ENCODE data around the gene GABBR2.

The GABBR2 gene

GRCh38 chr9:98449871-98450270 is 258.9 kb downstream of the GABBR2 start:
- WGBS (ENCODE audit: insufficient coverage, insufficient read length) = no CpG with 5 or more reads among the region's 3 CpGs
- no peaks in the 10 kb centered on the region for H3K27me3 ChIP-seq (ENCODE audit: control insufficient read depth, insufficient read depth, low read length)
- no peaks in the 10 kb centered on the region; the same call in 1 of the 2 replicates for H3K4me1 ChIP-seq (ENCODE audit: control insufficient read depth, insufficient read depth, low read length)
- no peaks in the 10 kb centered on the region for H3K9me3 ChIP-seq (ENCODE audit: control insufficient read depth, insufficient read depth, low read length)
- H3K4me3 ChIP-seq (ENCODE audit: low read length) = no peak overlapping the region
- DNase-seq (ENCODE audit: low read depth, low spot score) = no peak
- H3K36me3 ChIP-seq (ENCODE audit: control insufficient read depth, insufficient read depth, low read length) = no peaks in the 10 kb centered on the region
- H3K27ac ChIP-seq (ENCODE audit: low read length) = no peak overlapping the region

DNA sequence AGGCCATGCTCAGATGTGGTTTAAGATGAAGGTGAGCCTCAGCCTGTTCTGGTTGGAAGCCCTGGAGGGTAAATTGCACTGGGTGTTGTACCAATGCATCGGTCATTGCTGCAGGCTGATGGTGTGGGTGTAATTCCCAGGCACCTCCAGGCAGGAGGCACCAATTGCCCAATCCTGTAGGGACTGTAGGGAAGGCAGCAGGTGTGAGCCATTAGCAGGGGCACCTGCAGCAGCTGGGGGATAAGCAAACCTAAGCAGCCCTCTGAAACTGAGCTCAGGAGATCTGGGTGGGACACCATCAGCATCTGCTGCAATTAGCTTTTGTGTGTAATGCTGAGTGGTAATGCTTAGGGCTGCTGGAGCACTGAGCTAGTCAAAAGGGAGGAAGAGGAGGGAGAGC is 263.2 kb downstream of the GABBR2 start:
- no CpG with 5 or more reads among the region's 1 CpG for WGBS (ENCODE audit: insufficient coverage, insufficient read length)
- H3K36me3 ChIP-seq (ENCODE audit: control insufficient read depth, insufficient read depth, low read length) = no peaks in the 10 kb centered on the region
- no peaks in the 10 kb centered on the region; the same call in 1 of the 2 replicates for H3K4me1 ChIP-seq (ENCODE audit: control insufficient read depth, insufficient read depth, low read length)
- H3K9me3 ChIP-seq (ENCODE audit: control insufficient read depth, insufficient read depth, low read length) = no peaks in the 10 kb centered on the region
- no peak overlapping the region for H3K4me3 ChIP-seq (ENCODE audit: low read length)
- H3K27me3 ChIP-seq (ENCODE audit: control insufficient read depth, insufficient read depth, low read length) = no peaks in the 10 kb centered on the region
- H3K27ac ChIP-seq (ENCODE audit: low read length) = no peak overlapping the region
- DNase-seq (ENCODE audit: low read depth, low spot score) = no peak

DNA sequence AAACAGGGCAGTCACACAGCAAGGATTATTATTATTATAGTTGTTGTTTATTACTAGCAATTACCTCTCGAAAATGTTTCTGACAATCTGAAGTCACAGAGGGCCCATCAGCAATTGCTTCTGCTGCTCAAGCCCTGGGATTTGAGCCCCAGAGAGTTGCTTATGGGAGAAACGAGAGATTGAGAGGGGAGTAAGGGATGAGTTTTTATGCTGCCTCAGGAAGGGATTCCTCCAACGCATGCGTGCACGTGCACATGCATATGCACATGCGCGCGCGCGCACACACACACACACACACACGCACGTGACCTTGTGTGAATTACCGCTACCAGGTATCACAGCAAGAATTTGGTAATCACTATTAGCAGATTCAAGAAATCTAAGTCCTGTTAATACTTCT is 264.1 kb downstream of the GABBR2 start:
- Histone ChIP-seq H3K36me3 (ENCODE audit: control insufficient read depth, insufficient read depth, low read length) (no peaks in the 10 kb centered on the region), H3K9me3 (ENCODE audit: control insufficient read depth, insufficient read depth, low read length) (no peaks in the 10 kb centered on the region), H3K4me3 (ENCODE audit: low read length) (no peak overlapping the region), H3K27me3 (ENCODE audit: control insufficient read depth, insufficient read depth, low read length) (no peaks in the 10 kb centered on the region), H3K4me1 (ENCODE audit: control insufficient read depth, insufficient read depth, low read length) (no peaks in the 10 kb centered on the region; the same call in 1 of the 2 replicates), H3K27ac (ENCODE audit: low read length) (no peak overlapping the region)
- no CpG with 5 or more reads among the region's 13 CpGs for WGBS (ENCODE audit: insufficient coverage, insufficient read length)
- no peak for DNase-seq (ENCODE audit: low read depth, low spot score)

DNA sequence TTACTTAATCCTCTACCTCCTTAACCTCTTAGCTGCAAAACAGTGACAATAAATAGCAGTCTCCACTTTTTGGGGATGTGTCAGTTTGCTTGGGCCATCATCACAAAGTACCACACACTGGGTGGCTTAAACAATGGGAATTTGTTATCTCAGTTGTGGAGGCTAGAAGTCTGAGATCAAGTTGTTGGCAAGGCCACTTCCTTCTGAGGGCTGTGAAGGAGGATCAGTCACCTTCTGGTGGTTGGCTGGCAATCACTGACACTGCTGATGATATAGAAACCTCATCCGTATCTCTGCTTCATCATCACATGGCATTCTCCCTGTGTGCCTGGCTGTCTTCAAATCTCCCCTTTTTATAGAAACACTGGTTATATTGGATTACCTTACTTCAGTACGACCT is 266.2 kb downstream of the GABBR2 start:
- H3K4me3 ChIP-seq (ENCODE audit: low read length) = no peak overlapping the region
- H3K27ac ChIP-seq (ENCODE audit: low read length) = no peak overlapping the region
- H3K36me3 ChIP-seq (ENCODE audit: control insufficient read depth, insufficient read depth, low read length) = no peaks in the 10 kb centered on the region
- H3K4me1 ChIP-seq (ENCODE audit: control insufficient read depth, insufficient read depth, low read length) = no peaks in the 10 kb centered on the region
- no peaks in the 10 kb centered on the region for H3K9me3 ChIP-seq (ENCODE audit: control insufficient read depth, insufficient read depth, low read length)
- H3K27me3 ChIP-seq (ENCODE audit: control insufficient read depth, insufficient read depth, low read length) = no peaks in the 10 kb centered on the region
- no CpG with 5 or more reads among the region's 2 CpGs for WGBS (ENCODE audit: insufficient coverage, insufficient read length)
- DNase-seq (ENCODE audit: low read depth, low spot score) = no peak

- WGBS (ENCODE audit: insufficient coverage, insufficient read length) = no CpG with 5 or more reads among the region's 3 CpGs
Measured at GRCh38 chr9:98442114-98442513, 266.6 kb downstream of the GABBR2 start.

GRCh38 chr9:98438666-98439065 is 270.1 kb downstream of the GABBR2 start:
- DNase-seq (ENCODE audit: low read depth, low spot score) = no peak
- WGBS (ENCODE audit: insufficient coverage, insufficient read length) = no CpG with 5 or more reads among the region's 3 CpGs

More at GRCh38 chr9:98442114-98442513, 266.6 kb downstream of the GABBR2 start:
- no peak overlapping the region for H3K4me3 ChIP-seq (ENCODE audit: low read length)
- no peaks in the 10 kb centered on the region for H3K27me3 ChIP-seq (ENCODE audit: control insufficient read depth, insufficient read depth, low read length)
- DNase-seq (ENCODE audit: low read depth, low spot score) = no peak
- no peak overlapping the region for H3K27ac ChIP-seq (ENCODE audit: low read length)
- no peaks in the 10 kb centered on the region for H3K4me1 ChIP-seq (ENCODE audit: control insufficient read depth, insufficient read depth, low read length)
- H3K9me3 ChIP-seq (ENCODE audit: control insufficient read depth, insufficient read depth, low read length) = no peaks in the 10 kb centered on the region
- no peaks in the 10 kb centered on the region for H3K36me3 ChIP-seq (ENCODE audit: control insufficient read depth, insufficient read depth, low read length)

GRCh38 chr9:98437458-98438034 is 271.2 kb downstream of the GABBR2 start:
- H3K9me3 ChIP-seq (ENCODE audit: control insufficient read depth, insufficient read depth, low read length) = no peaks in the 10 kb centered on the region
- no peaks in the 10 kb centered on the region for H3K4me1 ChIP-seq (ENCODE audit: control insufficient read depth, insufficient read depth, low read length)
- no peak overlapping the region for H3K4me3 ChIP-seq (ENCODE audit: low read length)
- no peak overlapping the region for H3K27ac ChIP-seq (ENCODE audit: low read length)
- whole genome bisulfite sequencing (ENCODE audit: insufficient coverage, insufficient read length) = 100% methylated on average over 2 of the region's 4 CpGs
- no peaks in the 10 kb centered on the region for H3K27me3 ChIP-seq (ENCODE audit: control insufficient read depth, insufficient read depth, low read length)
- DNase-seq (ENCODE audit: low read depth, low spot score) = no peak
- no peaks in the 10 kb centered on the region for H3K36me3 ChIP-seq (ENCODE audit: control insufficient read depth, insufficient read depth, low read length)

More at GRCh38 chr9:98438666-98439065, 270.1 kb downstream of the GABBR2 start:
- Histone ChIP-seq H3K4me3 (ENCODE audit: low read length) (no peak overlapping the region), H3K27ac (ENCODE audit: low read length) (no peak overlapping the region), H3K27me3 (ENCODE audit: control insufficient read depth, insufficient read depth, low read length) (no peaks in the 10 kb centered on the region), H3K9me3 (ENCODE audit: control insufficient read depth, insufficient read depth, low read length) (no peaks in the 10 kb centered on the region), H3K4me1 (ENCODE audit: control insufficient read depth, insufficient read depth, low read length) (no peaks in the 10 kb centered on the region), H3K36me3 (ENCODE audit: control insufficient read depth, insufficient read depth, low read length) (no peaks in the 10 kb centered on the region)

GRCh38 chr9:98432960-98433359 is 275.8 kb downstream of the GABBR2 start:
- Histone ChIP-seq H3K36me3 (ENCODE audit: control insufficient read depth, insufficient read depth, low read length) (no peaks in the 10 kb centered on the region), H3K27me3 (ENCODE audit: control insufficient read depth, insufficient read depth, low read length) (no peaks in the 10 kb centered on the region), H3K4me3 (ENCODE audit: low read length) (no peak overlapping the region), H3K27ac (ENCODE audit: low read length) (no peak overlapping the region), H3K4me1 (ENCODE audit: control insufficient read depth, insufficient read depth, low read length) (no peaks in the 10 kb centered on the region), H3K9me3 (ENCODE audit: control insufficient read depth, insufficient read depth, low read length) (no peaks in the 10 kb centered on the region)
- DNase-seq (ENCODE audit: low read depth, low spot score) = no peak
- no CpG with 5 or more reads among the region's 4 CpGs for WGBS (ENCODE audit: insufficient coverage, insufficient read length)

DNA sequence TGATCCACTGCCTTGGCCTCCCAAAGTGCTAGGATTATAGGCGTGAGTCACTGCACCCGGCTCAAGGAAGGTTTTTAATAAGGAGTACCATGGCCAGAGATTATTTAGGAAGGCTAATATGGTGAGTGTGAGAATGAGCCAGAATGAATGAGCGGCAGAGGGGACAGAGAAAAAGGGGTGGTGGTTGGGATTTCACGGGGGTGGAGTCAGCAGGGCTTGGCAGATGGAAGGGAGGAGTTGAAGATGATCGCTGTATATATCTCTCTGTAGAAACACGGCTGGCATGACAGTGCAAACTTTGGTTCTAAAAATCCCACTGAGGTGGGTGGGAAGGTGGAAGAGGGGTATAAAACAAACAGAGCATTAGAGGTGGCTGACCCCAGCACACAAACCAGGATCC is 276.6 kb downstream of the GABBR2 start:
- DNase-seq (ENCODE audit: low read depth, low spot score) = no peak
- no peaks in the 10 kb centered on the region for H3K9me3 ChIP-seq (ENCODE audit: control insufficient read depth, insufficient read depth, low read length)
- H3K4me3 ChIP-seq (ENCODE audit: low read length) = no peak overlapping the region
- H3K27me3 ChIP-seq (ENCODE audit: control insufficient read depth, insufficient read depth, low read length) = no peaks in the 10 kb centered on the region
- no peak overlapping the region for H3K27ac ChIP-seq (ENCODE audit: low read length)
- H3K36me3 ChIP-seq (ENCODE audit: control insufficient read depth, insufficient read depth, low read length) = no peaks in the 10 kb centered on the region
- no peaks in the 10 kb centered on the region for H3K4me1 ChIP-seq (ENCODE audit: control insufficient read depth, insufficient read depth, low read length)
- no CpG with 5 or more reads among the region's 6 CpGs for WGBS (ENCODE audit: insufficient coverage, insufficient read length)

DNA sequence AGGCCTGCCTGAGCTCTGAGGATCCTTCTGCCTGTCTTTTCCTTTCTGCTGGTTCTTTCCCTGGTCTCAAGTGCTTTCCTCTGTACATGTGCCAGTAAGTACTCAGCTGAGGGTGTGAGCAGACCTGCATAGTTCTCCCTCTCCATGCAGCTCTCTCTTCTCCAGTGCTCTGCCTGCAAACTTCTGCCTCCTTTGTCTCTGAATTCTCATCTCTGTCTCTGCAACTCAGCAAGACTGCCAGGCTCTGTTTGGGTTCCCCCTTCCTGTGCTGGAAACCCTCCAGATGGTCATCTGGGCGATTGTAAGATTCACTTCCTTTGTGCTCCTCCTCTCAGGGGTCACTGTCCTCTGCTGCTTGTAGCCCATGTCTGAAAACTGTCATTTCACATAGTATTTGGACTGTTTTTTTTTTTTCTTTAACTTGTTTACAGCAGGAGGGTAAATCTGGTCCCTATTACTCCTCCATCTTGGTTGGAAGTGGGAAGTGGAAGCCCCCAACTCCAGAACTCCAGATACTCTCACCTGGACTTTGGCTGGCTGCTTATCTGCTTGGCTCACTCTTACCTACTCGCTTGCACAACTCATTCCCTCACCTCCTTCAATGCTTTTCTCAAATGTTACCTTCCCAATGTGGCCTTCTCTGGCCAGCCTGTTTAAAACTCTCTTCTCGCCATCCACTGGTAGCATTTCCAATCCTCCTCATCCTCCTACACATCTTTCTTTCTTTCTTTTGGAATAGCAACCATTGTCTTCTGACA is 278.0 kb downstream of the GABBR2 start:
- no peaks in the 10 kb centered on the region for H3K27me3 ChIP-seq (ENCODE audit: control insufficient read depth, insufficient read depth, low read length)
- H3K27ac ChIP-seq (ENCODE audit: low read length) = no peak overlapping the region
- no CpG with 5 or more reads among the region's 3 CpGs for WGBS (ENCODE audit: insufficient coverage, insufficient read length)
- no peaks in the 10 kb centered on the region for H3K36me3 ChIP-seq (ENCODE audit: control insufficient read depth, insufficient read depth, low read length)
- no peak for DNase-seq (ENCODE audit: low read depth, low spot score)
- H3K4me3 ChIP-seq (ENCODE audit: low read length) = no peak overlapping the region
- H3K9me3 ChIP-seq (ENCODE audit: control insufficient read depth, insufficient read depth, low read length) = no peaks in the 10 kb centered on the region
- H3K4me1 ChIP-seq (ENCODE audit: control insufficient read depth, insufficient read depth, low read length) = no peaks in the 10 kb centered on the region

GRCh38 chr9:98429613-98430012 is 279.1 kb downstream of the GABBR2 start:
- no peaks in the 10 kb centered on the region for H3K4me1 ChIP-seq (ENCODE audit: control insufficient read depth, insufficient read depth, low read length)
- no peaks in the 10 kb centered on the region for H3K9me3 ChIP-seq (ENCODE audit: control insufficient read depth, insufficient read depth, low read length)
- no peak overlapping the region for H3K27ac ChIP-seq (ENCODE audit: low read length)
- no peak overlapping the region for H3K4me3 ChIP-seq (ENCODE audit: low read length)
- H3K27me3 ChIP-seq (ENCODE audit: control insufficient read depth, insufficient read depth, low read length) = no peaks in the 10 kb centered on the region
- WGBS (ENCODE audit: insufficient coverage, insufficient read length) = no CpG with 5 or more reads among the region's 1 CpG
- no peaks in the 10 kb centered on the region for H3K36me3 ChIP-seq (ENCODE audit: control insufficient read depth, insufficient read depth, low read length)
- no peak for DNase-seq (ENCODE audit: low read depth, low spot score)
